BLaER1 (cell line): ENCODE results near the gene FUT8.

Source experiments
- H3K27ac ChIP-seq: shearing (Covaris generic); formaldehyde crosslinking; 2 replicates; pipeline ENCODE4 v1.8.1; 2022
- H3K27me3 ChIP-seq: shearing (Covaris generic); formaldehyde crosslinking; 2 replicates; pipeline ENCODE4 v1.8.1; 2022
- H3K36me3 ChIP-seq: shearing (Covaris generic); formaldehyde crosslinking; 2 replicates; pipeline ENCODE4 v1.8.1; 2022
- H3K4me1 ChIP-seq: shearing (Covaris generic); formaldehyde crosslinking; 2 replicates; pipeline ENCODE4 v1.8.1; 2022
- H3K4me2 ChIP-seq: shearing (Covaris generic); formaldehyde crosslinking; 2 replicates; pipeline ENCODE4 v1.8.1; 2022
- H3K4me3 ChIP-seq: shearing (Covaris generic); formaldehyde crosslinking; 2 replicates; pipeline ENCODE4 v1.8.1; 2022
- H3K9ac ChIP-seq: shearing (Covaris generic); formaldehyde crosslinking; 2 replicates; pipeline ENCODE4 v1.8.1; 2022
- H3K9me3 ChIP-seq: shearing (Covaris generic); formaldehyde crosslinking; 2 replicates; pipeline ENCODE4 v1.8.1; 2022
- H4K20me1 ChIP-seq: shearing (Covaris generic); formaldehyde crosslinking; 2 replicates; pipeline ENCODE4 v1.8.1; 2022
- Cebpa-rat ChIP-seq: shearing (Covaris generic); IDR thresholded peaks from 2 replicates; pipeline ENCODE4 v1.8.1; 2022

The FUT8 gene

GRCh38 chr14:65729566-65729965 is 317.0 kb downstream of the FUT8 start:
- Histone ChIP-seq H3K4me3 (no peak overlapping the region), H3K27me3 (no peaks in the 10 kb centered on the region), H3K27ac (no peak overlapping the region), H3K4me1 (no peaks in the 10 kb centered on the region), H3K9me3 (peaks cover 19% of the 10 kb centered on the region), H3K9ac (no peak overlapping the region), H3K4me2 (no peak overlapping the region), H4K20me1 (no peaks in the 10 kb centered on the region), H3K36me3 (peaks cover 36% of the 10 kb centered on the region)
- TF ChIP-seq Cebpa-rat, result no peak

- H3K4me2 ChIP-seq, result no peak overlapping the region
- H3K36me3 ChIP-seq, result peaks cover 20% of the 10 kb centered on the region
- H4K20me1 ChIP-seq, result no peaks in the 10 kb centered on the region
- H3K4me3 ChIP-seq, result no peak overlapping the region
- H3K9me3 ChIP-seq, result peaks cover 6% of the 10 kb centered on the region
- no peaks in the 10 kb centered on the region for H3K27me3 ChIP-seq
- no peak for TF ChIP-seq Cebpa-rat
- no peak overlapping the region for H3K27ac ChIP-seq
- H3K4me1 ChIP-seq, result no peaks in the 10 kb centered on the region
- H3K9ac ChIP-seq, result no peak overlapping the region
Observed at GRCh38 chr14:65731933-65732506, 319.5 kb downstream of the FUT8 start.

GRCh38 chr14:65738339-65738738 is 325.8 kb downstream of the FUT8 start:
- no peak overlapping the region for H3K4me3 ChIP-seq
- H3K27ac ChIP-seq, result no peak overlapping the region
- H4K20me1 ChIP-seq, result no peaks in the 10 kb centered on the region
- H3K4me2 ChIP-seq, result no peak overlapping the region
- no peak for TF ChIP-seq Cebpa-rat
- H3K27me3 ChIP-seq, result no peaks in the 10 kb centered on the region
- no peaks in the 10 kb centered on the region for H3K4me1 ChIP-seq
- H3K9ac ChIP-seq, result no peak overlapping the region
- peaks cover 10% of the 10 kb centered on the region for H3K36me3 ChIP-seq
- H3K9me3 ChIP-seq, result no peaks in the 10 kb centered on the region

- Histone ChIP-seq H3K4me2 (no peak overlapping the region), H3K9me3 (no peaks in the 10 kb centered on the region), H3K36me3 (peaks cover 10% of the 10 kb centered on the region), H3K4me1 (no peaks in the 10 kb centered on the region), H3K4me3 (no peak overlapping the region), H3K27me3 (no peaks in the 10 kb centered on the region), H3K9ac (no peak overlapping the region), H4K20me1 (no peaks in the 10 kb centered on the region), H3K27ac (no peak overlapping the region)
- no peak for TF ChIP-seq Cebpa-rat
Observed at GRCh38 chr14:65745396-65746190, 333.1 kb downstream of the FUT8 start.

- Histone ChIP-seq H4K20me1 (no peaks in the 10 kb centered on the region), H3K36me3 (no peaks in the 10 kb centered on the region), H3K4me1 (no peaks in the 10 kb centered on the region), H3K9ac (no peak overlapping the region), H3K9me3 (no peaks in the 10 kb centered on the region), H3K27ac (no peak overlapping the region), H3K4me3 (no peak overlapping the region), H3K4me2 (no peak overlapping the region), H3K27me3 (no peaks in the 10 kb centered on the region)
- TF ChIP-seq Cebpa-rat, result no peak
Observed at GRCh38 chr14:65748796-65749195, 336.3 kb downstream of the FUT8 start.

GRCh38 chr14:65749287-65749686 is 336.8 kb downstream of the FUT8 start:
- no peak for TF ChIP-seq Cebpa-rat
- Histone ChIP-seq H3K4me2 (no peak overlapping the region), H3K4me1 (no peaks in the 10 kb centered on the region), H4K20me1 (no peaks in the 10 kb centered on the region), H3K9ac (no peak overlapping the region), H3K27ac (no peak overlapping the region), H3K9me3 (no peaks in the 10 kb centered on the region), H3K36me3 (no peaks in the 10 kb centered on the region), H3K27me3 (no peaks in the 10 kb centered on the region), H3K4me3 (no peak overlapping the region)

GRCh38 chr14:65750906-65751305 is 338.4 kb downstream of the FUT8 start:
- Histone ChIP-seq H3K4me2 (no peak overlapping the region), H4K20me1 (no peaks in the 10 kb centered on the region), H3K4me1 (no peaks in the 10 kb centered on the region), H3K4me3 (no peak overlapping the region), H3K27ac (no peak overlapping the region), H3K9me3 (no peaks in the 10 kb centered on the region), H3K27me3 (no peaks in the 10 kb centered on the region), H3K36me3 (no peaks in the 10 kb centered on the region), H3K9ac (no peak overlapping the region)
- TF ChIP-seq Cebpa-rat, result no peak

GRCh38 chr14:65751510-65751909 is 339.0 kb downstream of the FUT8 start:
- Histone ChIP-seq H3K4me3 (no peak overlapping the region), H3K27me3 (no peaks in the 10 kb centered on the region), H3K4me2 (no peak overlapping the region), H3K9me3 (no peaks in the 10 kb centered on the region), H3K36me3 (no peaks in the 10 kb centered on the region), H4K20me1 (no peaks in the 10 kb centered on the region), H3K27ac (no peak overlapping the region), H3K4me1 (no peaks in the 10 kb centered on the region), H3K9ac (no peak overlapping the region)
- no peak for TF ChIP-seq Cebpa-rat

- H4K20me1 ChIP-seq, result no peaks in the 10 kb centered on the region
- no peaks in the 10 kb centered on the region for H3K36me3 ChIP-seq
- H3K4me2 ChIP-seq, result no peak overlapping the region
- H3K9ac ChIP-seq, result no peak overlapping the region
- no peak overlapping the region for H3K27ac ChIP-seq
- H3K9me3 ChIP-seq, result no peaks in the 10 kb centered on the region
- no peaks in the 10 kb centered on the region for H3K4me1 ChIP-seq
- TF ChIP-seq Cebpa-rat, result no peak
- no peaks in the 10 kb centered on the region for H3K27me3 ChIP-seq
- H3K4me3 ChIP-seq, result no peak overlapping the region
Observed at GRCh38 chr14:65753061-65753460, 340.5 kb downstream of the FUT8 start.

GRCh38 chr14:65755331-65755730 is 342.8 kb downstream of the FUT8 start:
- Histone ChIP-seq H3K9ac (no peak overlapping the region), H3K9me3 (0 out of 2 replicates have a peak, but pooled peaks cover 3% of the 10 kb centered on the region), H3K27ac (no peak overlapping the region), H3K27me3 (no peaks in the 10 kb centered on the region), H3K4me3 (no peak overlapping the region), H4K20me1 (no peaks in the 10 kb centered on the region), H3K4me1 (no peaks in the 10 kb centered on the region), H3K36me3 (no peaks in the 10 kb centered on the region), H3K4me2 (no peak overlapping the region)
- TF ChIP-seq Cebpa-rat, result no peak
